Measurements from ENCODE around the gene DLGAP4.

Gene DLGAP4

GRCh38 chr20:36571564-36572504, 265.7 kb downstream of the DLGAP4 start:
- Histone ChIP-seq H3K27me3 (ENCODE audit: control insufficient read depth in 1 of 2, insufficient read depth in 2 of 2, low read length in 2 of 2) (no peaks in the 10 kb centered on the region), H3K4me3 (ENCODE audit: low read depth in 1 of 2, low read length in 2 of 2) (no peak overlapping the region), H3K9ac (ENCODE audit: low read length) (peak overlapping the region; percentile 36), H3K9me3 (ENCODE audit: low read length) (no peaks in the 10 kb centered on the region), H3K4me1 (ENCODE audit: insufficient read depth, low read length) (peaks cover 18% of the 10 kb centered on the region), H3K36me3 (ENCODE audit: insufficient read depth, low read length) (no peaks in the 10 kb centered on the region), H3K27ac (ENCODE audit: low read depth, low read length) (peak overlapping the region; percentile 87)

GRCh38 chr20:36572701-36573102, 266.6 kb downstream of the DLGAP4 start:
- H3K27ac ChIP-seq (ENCODE audit: low read depth, low read length), result peak overlapping the region; percentile 87

GRCh38 chr20:36573103-36573797, 267.1 kb downstream of the DLGAP4 start, which contains the start of gene TGIF2:
Gene TGIF2 (plus strand): TSS chr20:36573597. CDS start chr20:36578775, 5,178 bp downstream.
- H3K36me3 ChIP-seq (ENCODE audit: insufficient read depth, low read length), result no peaks in the 10 kb centered on the region
- peak within 1 kb of the TSS; percentile 36 for H3K9ac ChIP-seq (ENCODE audit: low read length)
- H3K27me3 ChIP-seq (ENCODE audit: control insufficient read depth in 1 of 2, insufficient read depth in 2 of 2, low read length in 2 of 2), result no peaks in the 10 kb centered on the region
- no peaks in the 10 kb centered on the region for H3K9me3 ChIP-seq (ENCODE audit: low read length)
- peaks cover 18% of the 10 kb centered on the region for H3K4me1 ChIP-seq (ENCODE audit: insufficient read depth, low read length)
- peak within 1 kb of the TSS; percentile 87 for H3K27ac ChIP-seq (ENCODE audit: low read depth, low read length)
- H3K4me3 ChIP-seq (ENCODE audit: low read depth in 1 of 2, low read length in 2 of 2), result peak within 1 kb of the TSS; percentile 55 to 71

More at GRCh38 chr20:36572701-36573102, 266.6 kb downstream of the DLGAP4 start:
- Histone ChIP-seq H3K9me3 (ENCODE audit: low read length) (no peaks in the 10 kb centered on the region), H3K9ac (ENCODE audit: low read length) (peak overlapping the region; percentile 36), H3K27me3 (ENCODE audit: control insufficient read depth in 1 of 2, insufficient read depth in 2 of 2, low read length in 2 of 2) (no peaks in the 10 kb centered on the region), H3K4me1 (ENCODE audit: insufficient read depth, low read length) (peaks cover 18% of the 10 kb centered on the region), H3K4me3 (ENCODE audit: low read depth in 1 of 2, low read length in 2 of 2) (peak overlapping the region; percentile 41 to 55), H3K36me3 (ENCODE audit: insufficient read depth, low read length) (no peaks in the 10 kb centered on the region)

GRCh38 chr20:36573798-36574365, 267.7 kb downstream of the DLGAP4 start:
- H3K27ac ChIP-seq (ENCODE audit: low read depth, low read length), result peak overlapping the region; percentile 86
- H3K27me3 ChIP-seq (ENCODE audit: control insufficient read depth in 1 of 2, insufficient read depth in 2 of 2, low read length in 2 of 2), result no peaks in the 10 kb centered on the region
- H3K9ac ChIP-seq (ENCODE audit: low read length), result no peak overlapping the region
- H3K4me3 ChIP-seq (ENCODE audit: low read depth in 1 of 2, low read length in 2 of 2), result peak overlapping the region; percentile 55 to 71
- no peaks in the 10 kb centered on the region for H3K36me3 ChIP-seq (ENCODE audit: insufficient read depth, low read length)
- no peaks in the 10 kb centered on the region for H3K9me3 ChIP-seq (ENCODE audit: low read length)
- H3K4me1 ChIP-seq (ENCODE audit: insufficient read depth, low read length), result peaks cover 18% of the 10 kb centered on the region

GRCh38 chr20:36574366-36575135, 268.4 kb downstream of the DLGAP4 start:
- Histone ChIP-seq H3K4me3 (ENCODE audit: low read depth in 1 of 2, low read length in 2 of 2) (peak overlapping the region; percentile 55 to 71), H3K4me1 (ENCODE audit: insufficient read depth, low read length) (peaks cover 18% of the 10 kb centered on the region), H3K27me3 (ENCODE audit: control insufficient read depth in 1 of 2, insufficient read depth in 2 of 2, low read length in 2 of 2) (no peaks in the 10 kb centered on the region), H3K27ac (ENCODE audit: low read depth, low read length) (peak overlapping the region; percentile 86), H3K36me3 (ENCODE audit: insufficient read depth, low read length) (peaks cover 2% of the 10 kb centered on the region), H3K9me3 (ENCODE audit: low read length) (no peaks in the 10 kb centered on the region), H3K9ac (ENCODE audit: low read length) (peak overlapping the region; percentile 14)

GRCh38 chr20:36576081-36576445, 269.9 kb downstream of the DLGAP4 start:
- Histone ChIP-seq H3K4me1 (ENCODE audit: insufficient read depth, low read length) (peaks cover 18% of the 10 kb centered on the region), H3K9me3 (ENCODE audit: low read length) (no peaks in the 10 kb centered on the region), H3K4me3 (ENCODE audit: low read depth in 1 of 2, low read length in 2 of 2) (no peak overlapping the region), H3K27me3 (ENCODE audit: control insufficient read depth in 1 of 2, insufficient read depth in 2 of 2, low read length in 2 of 2) (no peaks in the 10 kb centered on the region), H3K36me3 (ENCODE audit: insufficient read depth, low read length) (peaks cover 13% of the 10 kb centered on the region), H3K9ac (ENCODE audit: low read length) (no peak overlapping the region), H3K27ac (ENCODE audit: low read depth, low read length) (peak overlapping the region; percentile 52)
